ENCODE data around the gene BHMT2.

BHMT2 gene

GRCh38 chr5:79130781-79131180 is 61.2 kb downstream of the BHMT2 start:
- DNase-seq (ENCODE audit: insufficient read length) (no peak), FAIRE-seq (no peak)
- TF ChIP-seq POLR2AphosphoS5 (IDR thresholded peaks at IDR 0.05; ENCODE audit: low read depth, low read length) (no peak), POLR2A (IDR thresholded peaks at IDR 0.05; ENCODE audit: low read depth, low read length) (no peak), TAF1 (IDR thresholded peaks at IDR 0.05; ENCODE audit: borderline replicate concordance, low read depth, low read length) (no peak)

- FAIRE-seq (no peak), DNase-seq (ENCODE audit: insufficient read length) (no peak)
- TF ChIP-seq POLR2AphosphoS5 (IDR thresholded peaks at IDR 0.05; ENCODE audit: low read depth, low read length) (no peak), POLR2A (IDR thresholded peaks at IDR 0.05; ENCODE audit: low read depth, low read length) (no peak)
Measured at GRCh38 chr5:79133121-79133656, 63.6 kb downstream of the BHMT2 start.

GRCh38 chr5:79133657-79134451 is 64.3 kb downstream of the BHMT2 start:
- peak; percentile 90 for FAIRE-seq
- DNase-seq (ENCODE audit: insufficient read length) = no peak
- no peak for TF ChIP-seq TAF1 (IDR thresholded peaks at IDR 0.05; ENCODE audit: borderline replicate concordance, low read depth, low read length)
- TF ChIP-seq POLR2AphosphoS5 (IDR thresholded peaks at IDR 0.05; ENCODE audit: low read depth, low read length) = no peak
- TF ChIP-seq POLR2A (IDR thresholded peaks at IDR 0.05; ENCODE audit: low read depth, low read length) = no peak

- FAIRE-seq (peak; percentile 53), DNase-seq (ENCODE audit: insufficient read length) (no peak)
- TF ChIP-seq POLR2AphosphoS5 (IDR thresholded peaks at IDR 0.05; ENCODE audit: low read depth, low read length) = no peak
- TF ChIP-seq POLR2A (IDR thresholded peaks at IDR 0.05; ENCODE audit: low read depth, low read length) = no peak
- no peak for TF ChIP-seq TAF1 (IDR thresholded peaks at IDR 0.05; ENCODE audit: borderline replicate concordance, low read depth, low read length)
Measured at GRCh38 chr5:79135790-79136553, 66.4 kb downstream of the BHMT2 start.

- no peak for TF ChIP-seq TAF1 (IDR thresholded peaks at IDR 0.05; ENCODE audit: borderline replicate concordance, low read depth, low read length)
- TF ChIP-seq POLR2AphosphoS5 (IDR thresholded peaks at IDR 0.05; ENCODE audit: low read depth, low read length) = no peak
- TF ChIP-seq POLR2A (IDR thresholded peaks at IDR 0.05; ENCODE audit: low read depth, low read length) = no peak
- no peak for DNase-seq (ENCODE audit: insufficient read length)
- FAIRE-seq = no peak
Measured at GRCh38 chr5:79136618-79137017, 67.1 kb downstream of the BHMT2 start.
